Iris pigment epithelial cell (primary cell): Measurements from ENCODE around the gene PADI1.

Experiments used
- DNase-seq: peaks from one replicate; pipeline ENCODE4 v3.0.0-alpha.2; 2011; ENCODE audit warnings: low read depth

Gene PADI1

DNA sequence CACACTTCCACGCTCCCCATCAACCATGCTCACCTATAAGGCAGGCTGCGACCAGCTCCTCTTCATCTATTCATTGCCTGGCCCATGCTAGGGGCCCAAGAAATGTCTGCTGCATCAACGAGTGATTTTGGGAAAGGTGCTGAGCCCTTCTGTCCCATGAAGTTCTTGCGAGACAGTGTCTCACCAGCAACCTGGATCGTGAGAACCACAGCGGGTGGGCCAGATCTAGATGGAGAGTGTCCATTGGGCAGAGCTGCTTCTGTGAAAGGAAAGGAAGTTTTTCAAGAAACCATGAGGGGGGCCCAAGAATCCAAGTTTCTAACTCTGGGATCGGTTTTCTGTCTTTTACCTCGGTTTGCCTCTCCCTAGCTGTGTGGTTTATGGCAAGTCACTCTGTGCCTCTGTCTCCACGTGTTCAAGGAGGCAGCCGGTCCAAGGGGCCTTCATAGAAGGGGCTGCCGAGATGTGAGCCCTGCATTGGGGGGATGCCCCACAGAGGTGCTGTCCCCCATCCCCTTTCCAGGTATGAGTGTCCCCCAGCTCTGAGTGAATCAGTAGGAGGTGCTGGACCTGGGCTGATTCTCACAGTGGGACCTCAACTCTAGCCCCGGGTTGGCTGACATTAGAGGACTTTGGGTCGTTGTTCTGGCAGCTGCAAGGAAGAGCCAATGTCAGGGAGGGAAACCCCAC is 8.3 kb upstream of the PADI1 start:
- no peak for DNase-seq

DNA sequence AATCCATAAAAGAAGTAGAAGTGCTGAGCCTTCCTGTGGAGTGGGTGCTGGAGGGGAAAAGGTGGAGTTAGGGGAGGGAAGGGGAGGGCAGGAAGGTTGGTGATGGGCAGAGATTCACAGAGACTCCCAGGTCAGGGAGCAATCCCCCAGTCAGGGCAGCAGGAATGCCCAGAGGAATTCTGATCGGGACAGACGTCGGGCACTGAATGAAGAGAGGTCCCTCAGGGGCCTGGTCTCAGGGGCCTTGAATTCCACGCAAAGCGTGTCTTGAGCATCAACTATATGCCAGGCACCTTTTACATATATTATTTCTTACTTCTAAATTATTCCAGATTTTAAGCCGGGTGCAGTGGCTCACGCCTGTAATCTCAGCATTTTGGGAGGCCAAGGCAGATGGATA is 7.2 kb upstream of the PADI1 start:
- DNase-seq: no peak

DNA sequence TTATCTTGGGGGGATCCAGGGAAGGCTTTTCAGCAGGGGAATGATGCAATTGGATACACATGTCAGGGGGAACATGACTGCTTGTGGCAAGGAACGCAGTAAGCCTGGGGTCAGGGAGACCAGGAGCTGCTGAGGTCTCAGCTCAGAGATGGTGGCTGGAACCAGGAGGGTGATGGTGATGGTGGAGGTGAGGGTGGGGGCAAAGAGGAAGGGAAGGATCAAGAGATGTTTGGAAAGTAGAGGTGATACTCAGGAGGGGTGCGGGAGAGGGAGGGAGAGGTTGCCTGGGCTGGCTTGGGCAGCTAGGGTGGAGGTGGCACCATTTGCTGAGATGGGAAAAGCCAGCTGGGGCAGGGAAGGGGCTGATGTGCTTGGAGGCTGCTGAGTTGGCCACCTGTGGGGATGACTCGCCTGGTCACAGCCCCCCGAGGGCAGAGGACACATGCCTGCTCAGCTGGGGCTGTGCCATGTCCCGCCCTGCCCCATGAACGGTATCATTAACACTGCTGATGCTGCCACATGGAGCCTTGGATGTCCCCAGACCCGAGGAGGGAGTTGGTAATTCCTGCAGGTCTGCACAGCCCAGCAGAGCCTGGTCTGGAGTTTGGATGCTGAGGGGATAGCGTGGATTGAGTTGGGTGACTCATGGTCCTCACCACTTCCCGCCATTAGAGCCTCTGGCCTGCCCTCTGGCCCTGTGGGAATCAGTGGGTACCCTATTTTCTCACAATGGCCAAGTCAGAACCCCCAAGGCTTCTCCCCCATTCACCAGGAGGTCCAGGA is 6.3 kb upstream of the PADI1 start:
- DNase-seq: no peak

- no peak for DNase-seq
Observed at GRCh38 chr1:17199267-17200044, 5.5 kb upstream of the PADI1 start.

DNA sequence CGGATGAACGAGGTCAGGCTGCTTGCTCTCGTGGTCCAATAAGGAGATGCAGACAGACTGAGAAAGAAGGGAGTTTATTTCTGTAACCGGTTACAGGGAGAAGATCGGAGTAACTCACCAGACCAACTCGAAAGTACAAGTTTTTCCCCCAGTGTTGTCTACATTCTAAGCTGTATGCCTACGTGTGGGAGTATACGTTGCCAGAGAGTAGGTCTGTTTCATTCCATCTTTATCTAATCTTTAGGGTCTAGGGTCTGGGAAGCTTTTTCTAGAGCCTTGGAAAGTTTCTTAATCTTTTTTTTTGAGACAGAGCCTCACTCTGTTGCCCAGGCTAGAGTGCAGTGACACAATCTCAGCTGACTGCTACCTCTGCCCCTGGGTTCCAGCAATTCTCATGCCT is 4.7 kb upstream of the PADI1 start:
- no peak for DNase-seq

DNA sequence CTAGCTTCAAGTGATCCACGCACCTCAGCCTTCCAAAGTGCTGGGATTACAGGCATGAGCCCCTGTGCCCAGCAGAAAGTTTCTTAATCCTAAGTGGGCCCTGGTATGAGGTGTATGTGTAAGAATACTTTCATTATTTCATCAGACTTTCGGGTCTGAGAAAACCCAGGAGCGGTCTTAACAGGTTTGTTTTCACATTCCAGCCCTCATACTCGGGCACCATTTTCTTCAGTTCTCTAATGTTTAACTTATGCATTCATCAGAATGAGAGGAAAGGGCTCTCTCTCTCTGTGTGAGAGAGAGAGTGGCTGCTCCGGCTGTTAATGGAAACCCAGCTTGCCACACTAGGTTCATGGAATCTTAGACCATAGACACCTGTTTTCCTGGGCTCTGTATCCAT is 4.2 kb upstream of the PADI1 start:
- DNase-seq: no peak

- no peak for DNase-seq
Observed at GRCh38 chr1:17201201-17202021, 3.5 kb upstream of the PADI1 start.

GRCh38 chr1:17205652-17206051 is 724 bp downstream of the PADI1 start:
- no peak for DNase-seq

DNA sequence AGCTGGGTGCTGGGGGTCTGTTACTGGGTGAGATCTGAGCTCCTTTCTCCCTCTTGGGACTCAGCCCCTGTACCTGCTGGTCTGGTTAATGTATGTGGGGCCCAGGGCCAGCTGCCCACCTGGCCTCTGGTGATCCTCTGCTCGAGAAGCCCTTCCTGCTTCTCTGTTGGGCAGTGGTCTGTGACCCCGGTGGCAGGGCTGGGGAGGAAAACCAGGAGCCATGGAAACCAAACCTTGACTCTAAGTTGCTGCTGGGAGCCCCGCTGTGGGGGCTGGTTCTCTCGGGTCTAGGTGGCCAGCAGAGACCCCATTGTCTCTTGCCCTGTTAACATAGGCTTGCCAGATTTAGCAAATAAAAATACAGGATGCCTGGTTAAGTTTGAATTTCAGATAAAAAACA is 1.3 kb downstream of the PADI1 start:
- DNase-seq: no peak

DNA sequence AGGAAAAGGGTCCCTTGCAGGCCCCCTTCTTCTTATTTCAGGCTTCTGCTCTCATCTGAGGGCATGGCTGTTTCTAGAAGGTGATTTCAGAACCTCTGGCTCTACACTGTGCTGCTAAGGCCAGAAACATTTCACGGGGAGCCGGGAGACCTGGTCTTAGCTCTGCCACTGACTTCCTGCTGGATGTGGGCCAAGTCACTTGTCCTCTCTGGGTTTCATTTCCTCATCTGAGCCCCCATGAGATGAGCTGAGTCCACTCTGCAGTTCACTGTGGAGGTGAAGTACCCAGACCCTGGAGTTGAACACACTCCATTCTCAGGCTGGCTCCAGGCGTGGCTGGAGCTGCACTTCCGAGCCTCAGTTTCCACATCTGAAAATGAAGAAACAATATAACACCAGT is 2.1 kb downstream of the PADI1 start:
- DNase-seq: no peak

GRCh38 chr1:17207540-17207939 is 2.6 kb downstream of the PADI1 start:
- DNase-seq: no peak

GRCh38 chr1:17207966-17208418 is 3.1 kb downstream of the PADI1 start:
- DNase-seq: peak; percentile 67

- no peak for DNase-seq
Observed at GRCh38 chr1:17208546-17208945, 3.6 kb downstream of the PADI1 start.

DNA sequence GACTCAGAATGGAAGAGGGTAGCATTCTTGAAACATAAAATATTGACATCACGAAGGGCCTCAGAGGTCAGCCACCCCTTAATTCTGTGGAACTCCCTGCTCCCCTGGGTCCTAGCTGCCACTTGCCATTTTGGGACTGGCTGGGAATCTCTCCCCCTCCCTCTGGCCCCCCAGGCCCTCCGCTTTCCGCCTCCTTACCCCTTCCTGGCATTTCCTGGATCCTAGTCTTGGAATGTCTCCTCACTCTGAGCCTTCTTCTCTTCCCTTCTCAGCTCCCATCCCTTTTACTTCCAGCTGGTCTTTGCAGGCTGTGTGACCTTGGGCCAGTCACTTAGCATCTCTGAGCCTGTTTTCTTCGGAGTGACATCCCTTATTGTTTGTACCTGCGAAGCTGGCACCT is 4.5 kb downstream of the PADI1 start:
- no peak for DNase-seq

- DNase-seq: no peak
Observed at GRCh38 chr1:17210176-17210575, 5.2 kb downstream of the PADI1 start.

DNA sequence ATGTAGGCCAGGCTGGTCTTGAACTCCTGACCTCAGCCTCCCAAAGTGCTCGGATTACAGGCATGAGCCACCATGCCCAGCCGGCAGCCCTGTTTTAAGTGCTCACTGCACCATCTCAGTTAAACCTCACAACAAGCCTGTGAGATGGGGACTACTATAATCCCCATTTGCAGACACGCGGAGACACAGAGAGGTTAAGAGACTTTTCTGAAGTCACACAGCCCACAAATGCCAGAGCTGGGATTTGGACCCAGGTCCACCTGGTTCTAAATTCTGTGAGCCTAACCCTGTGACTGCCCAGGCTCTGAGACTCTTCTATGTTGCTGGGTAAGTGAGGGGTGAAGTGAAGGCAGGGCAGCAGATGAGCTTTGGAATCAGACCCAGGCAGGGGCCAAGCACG is 6.4 kb downstream of the PADI1 start:
- DNase-seq: no peak

DNA sequence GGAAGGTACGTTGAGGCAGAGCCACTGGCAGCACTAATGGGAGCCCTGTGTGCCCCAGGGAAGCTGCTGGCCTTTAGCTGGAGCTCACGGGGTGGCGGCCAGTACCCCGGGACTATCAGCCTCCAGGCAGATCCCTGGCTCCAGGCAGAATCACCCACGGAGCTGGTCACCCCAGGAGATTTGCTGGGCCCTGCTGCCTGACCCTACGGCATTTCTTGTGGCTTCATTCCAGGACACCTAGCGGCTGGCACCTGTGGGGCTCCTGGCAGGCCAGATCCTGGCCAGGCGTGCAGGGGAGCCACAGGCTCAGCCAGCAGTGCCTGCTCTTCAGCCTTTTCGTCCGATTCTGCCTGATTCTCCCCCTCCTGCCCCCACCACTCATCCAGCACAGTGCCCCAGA is 7.1 kb downstream of the PADI1 start:
- no peak for DNase-seq

GRCh38 chr1:17212487-17213121 is 7.7 kb downstream of the PADI1 start:
- DNase-seq: peak; percentile 76

DNA sequence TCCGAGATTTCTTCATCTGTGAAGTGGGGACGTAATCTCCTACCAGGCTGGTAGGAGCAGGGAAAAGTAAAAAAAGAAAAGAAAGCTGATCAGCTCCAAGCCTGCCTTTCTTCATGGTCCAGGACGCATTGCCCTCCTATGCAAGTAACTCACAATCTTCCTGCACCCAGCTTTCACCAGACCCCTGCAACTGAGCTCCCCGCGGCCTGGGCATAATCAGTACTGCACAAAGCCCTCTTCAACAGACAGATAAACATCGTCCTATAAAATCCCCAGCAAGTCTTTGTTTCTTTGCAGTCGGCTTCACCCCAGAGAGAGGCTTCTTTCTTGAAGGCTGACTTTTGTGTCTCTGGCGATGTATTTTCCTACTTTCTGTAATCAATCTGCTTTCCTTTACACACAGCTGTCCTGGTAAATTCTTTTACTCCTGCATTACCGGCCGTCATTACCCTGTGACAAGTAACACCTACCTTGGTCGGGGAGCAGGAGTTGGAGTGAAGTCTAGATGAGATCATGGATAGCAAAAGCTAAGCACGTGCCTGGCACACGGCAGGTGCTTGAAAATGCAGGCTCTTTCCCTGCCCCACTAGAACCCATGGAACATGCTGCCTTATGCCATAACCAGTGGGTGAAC is 8.3 kb downstream of the PADI1 start:
- peak; percentile 7 for DNase-seq

- DNase-seq: no peak
Observed at GRCh38 chr1:17213782-17214148, 8.8 kb downstream of the PADI1 start.

GRCh38 chr1:17214876-17215544 is 10.1 kb downstream of the PADI1 start:
- DNase-seq: no peak
